SK-N-SH treated with all-trans-retinoic acid at 6 μM for 48 hours (cell line): ENCODE data around the gene CDK14.

Source experiments
- ATAC-seq: fragments of 200-7000 bp; cut with Tn5 transposase; 3 replicates; pipeline ENCODE4 v1.9.1; 2020; ENCODE audit warnings: mild to moderate bottlenecking, moderate library complexity
- ARNTL ChIP-seq: fragments of 450-650 bp; formaldehyde crosslinking; IDR thresholded peaks from 2 replicates; pipeline ENCODE4 v1.5.0; 2020; ENCODE audit warnings: low read depth, mild to moderate bottlenecking, moderate library complexity, borderline replicate concordance
- BACH2 ChIP-seq: fragments of 250-450 bp; sonication (Bioruptor Pico); IDR thresholded peaks from 2 replicates; pipeline ENCODE4 v1.9.0; 2021; ENCODE audit warnings: mild to moderate bottlenecking, borderline replicate concordance
- ESRRG ChIP-seq: fragments of 250-450 bp; sonication (Bioruptor Pico); IDR thresholded peaks from 2 replicates; pipeline ENCODE4 v1.6.1; 2021; ENCODE audit warnings: mild to moderate bottlenecking
- GLIS3 ChIP-seq: fragments of 250-450 bp; sonication (Bioruptor Pico); IDR thresholded peaks from 2 replicates; pipeline ENCODE4 v1.5.0; 2020; ENCODE audit warnings: mild to moderate bottlenecking, moderate library complexity
- ISL1 ChIP-seq: fragments of 250-450 bp; sonication (Bioruptor Pico); IDR thresholded peaks from 2 replicates; pipeline ENCODE4 v2.1.2; 2022; ENCODE audit warnings: mild to moderate bottlenecking, moderate library complexity
- OSR1 ChIP-seq: fragments of 250-450 bp; sonication (Bioruptor Pico); IDR thresholded peaks from 2 replicates; pipeline ENCODE4 v1.8.0; 2022; ENCODE audit warnings: moderate library complexity, mild to moderate bottlenecking, inconsistent platforms
- RARB ChIP-seq: fragments of 250-450 bp; sonication (Bioruptor Pico); IDR thresholded peaks from 2 replicates; pipeline ENCODE4 v1.8.0; 2021; ENCODE audit warnings: mild to moderate bottlenecking, moderate library complexity
- TCF4 ChIP-seq: fragments of 250-450 bp; sonication (Bioruptor Pico); IDR thresholded peaks from 2 replicates; pipeline ENCODE4 v1.8.0; 2021; ENCODE audit warnings: mild to moderate bottlenecking, moderate library complexity, borderline replicate concordance
- ZFP3 ChIP-seq: fragments of 250-450 bp; sonication (Bioruptor Pico); IDR thresholded peaks from 2 replicates; pipeline ENCODE4 v1.5.0; 2020; ENCODE audit warnings: mild to moderate bottlenecking, moderate library complexity
- ZFP30 ChIP-seq: fragments of 450-650 bp; formaldehyde crosslinking; IDR thresholded peaks from 2 replicates; pipeline ENCODE4 v1.5.0; 2022; ENCODE audit warnings: mild to moderate bottlenecking, moderate library complexity
- ZNF70 ChIP-seq: fragments of 450-650 bp; formaldehyde crosslinking; IDR thresholded peaks from 2 replicates; pipeline ENCODE4 v1.5.0; 2020; ENCODE audit warnings: mild to moderate bottlenecking, moderate library complexity
- TF ChIP-seq, protein P1 (sequence below): fragments of 250-450 bp; sonication (Bioruptor Pico); IDR thresholded peaks from 2 replicates; pipeline ENCODE4 v1.5.0; 2020; ENCODE audit warnings: mild to moderate bottlenecking, moderate library complexity
- TF ChIP-seq, protein P2 (sequence below): fragments of 250-450 bp; sonication (Bioruptor Pico); IDR thresholded peaks from 2 replicates; pipeline ENCODE4 v1.5.1; 2021; ENCODE audit warnings: mild to moderate bottlenecking, moderate library complexity
- TF ChIP-seq, protein P3 (sequence below): fragments of 250-450 bp; sonication (Bioruptor Pico); IDR thresholded peaks from 2 replicates; pipeline ENCODE4 v1.5.1; 2020; ENCODE audit warnings: low read depth, mild to moderate bottlenecking, moderate library complexity
- TF ChIP-seq, protein P4 (sequence below): fragments of 250-450 bp; sonication (Bioruptor Pico); IDR thresholded peaks from 2 replicates; pipeline ENCODE4 v1.8.0; 2020; ENCODE audit warnings: mild to moderate bottlenecking, moderate library complexity, borderline replicate concordance

CDK14 gene

DNA sequence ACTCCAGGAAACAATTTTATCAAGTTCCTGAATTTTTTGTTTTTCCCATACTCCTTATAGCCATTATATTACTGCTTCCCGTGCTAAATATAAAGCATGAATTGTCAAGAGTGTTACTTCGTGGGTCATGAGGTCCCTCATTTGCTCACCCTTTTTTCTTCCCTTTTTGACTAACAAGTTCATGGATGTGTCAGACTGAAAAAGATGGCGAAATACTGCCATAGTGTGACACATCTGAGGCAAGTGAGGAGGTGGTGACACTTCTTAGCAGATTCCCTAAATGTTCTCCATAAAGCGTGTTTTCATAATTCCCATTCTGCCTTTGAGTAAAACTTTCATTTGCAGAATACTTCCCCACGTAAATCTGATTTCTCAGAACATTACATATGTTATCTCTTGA is 398.5 kb downstream of the CDK14 start:
- ATAC-seq = no peak

DNA sequence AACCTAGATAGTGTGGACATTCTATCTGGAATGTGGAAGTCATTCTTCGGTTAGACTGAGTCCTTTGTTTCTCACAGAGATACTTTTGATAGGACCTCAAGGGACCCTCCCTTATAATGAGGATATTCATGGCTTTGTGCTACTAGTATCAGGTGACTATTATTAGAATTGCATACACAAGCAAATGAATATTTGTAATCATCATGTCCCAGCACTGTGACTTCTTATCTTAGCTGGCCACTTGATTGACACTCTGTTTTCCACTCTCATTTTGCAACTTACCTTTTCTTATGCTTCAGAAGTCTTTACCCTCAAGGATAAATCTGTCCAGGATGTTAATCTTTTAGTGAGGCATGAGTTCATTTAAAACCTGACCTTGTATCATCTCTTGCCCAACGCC is 399.9 kb downstream of the CDK14 start:
- ATAC-seq = no peak
- no peak for TF ChIP-seq TCF4 (CRISPR knock-in tag)
- no peak for TF ChIP-seq ZNF70 (CRISPR knock-in tag)
- TF ChIP-seq, protein P1, sequence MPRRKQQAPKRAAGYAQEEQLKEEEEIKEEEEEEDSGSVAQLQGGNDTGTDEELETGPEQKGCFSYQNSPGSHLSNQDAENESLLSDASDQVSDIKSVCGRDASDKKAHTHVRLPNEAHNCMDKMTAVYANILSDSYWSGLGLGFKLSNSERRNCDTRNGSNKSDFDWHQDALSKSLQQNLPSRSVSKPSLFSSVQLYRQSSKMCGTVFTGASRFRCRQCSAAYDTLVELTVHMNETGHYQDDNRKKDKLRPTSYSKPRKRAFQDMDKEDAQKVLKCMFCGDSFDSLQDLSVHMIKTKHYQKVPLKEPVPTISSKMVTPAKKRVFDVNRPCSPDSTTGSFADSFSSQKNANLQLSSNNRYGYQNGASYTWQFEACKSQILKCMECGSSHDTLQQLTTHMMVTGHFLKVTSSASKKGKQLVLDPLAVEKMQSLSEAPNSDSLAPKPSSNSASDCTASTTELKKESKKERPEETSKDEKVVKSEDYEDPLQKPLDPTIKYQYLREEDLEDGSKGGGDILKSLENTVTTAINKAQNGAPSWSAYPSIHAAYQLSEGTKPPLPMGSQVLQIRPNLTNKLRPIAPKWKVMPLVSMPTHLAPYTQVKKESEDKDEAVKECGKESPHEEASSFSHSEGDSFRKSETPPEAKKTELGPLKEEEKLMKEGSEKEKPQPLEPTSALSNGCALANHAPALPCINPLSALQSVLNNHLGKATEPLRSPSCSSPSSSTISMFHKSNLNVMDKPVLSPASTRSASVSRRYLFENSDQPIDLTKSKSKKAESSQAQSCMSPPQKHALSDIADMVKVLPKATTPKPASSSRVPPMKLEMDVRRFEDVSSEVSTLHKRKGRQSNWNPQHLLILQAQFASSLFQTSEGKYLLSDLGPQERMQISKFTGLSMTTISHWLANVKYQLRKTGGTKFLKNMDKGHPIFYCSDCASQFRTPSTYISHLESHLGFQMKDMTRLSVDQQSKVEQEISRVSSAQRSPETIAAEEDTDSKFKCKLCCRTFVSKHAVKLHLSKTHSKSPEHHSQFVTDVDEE (CRISPR knock-in tag) = no peak
- TF ChIP-seq, protein P2, sequence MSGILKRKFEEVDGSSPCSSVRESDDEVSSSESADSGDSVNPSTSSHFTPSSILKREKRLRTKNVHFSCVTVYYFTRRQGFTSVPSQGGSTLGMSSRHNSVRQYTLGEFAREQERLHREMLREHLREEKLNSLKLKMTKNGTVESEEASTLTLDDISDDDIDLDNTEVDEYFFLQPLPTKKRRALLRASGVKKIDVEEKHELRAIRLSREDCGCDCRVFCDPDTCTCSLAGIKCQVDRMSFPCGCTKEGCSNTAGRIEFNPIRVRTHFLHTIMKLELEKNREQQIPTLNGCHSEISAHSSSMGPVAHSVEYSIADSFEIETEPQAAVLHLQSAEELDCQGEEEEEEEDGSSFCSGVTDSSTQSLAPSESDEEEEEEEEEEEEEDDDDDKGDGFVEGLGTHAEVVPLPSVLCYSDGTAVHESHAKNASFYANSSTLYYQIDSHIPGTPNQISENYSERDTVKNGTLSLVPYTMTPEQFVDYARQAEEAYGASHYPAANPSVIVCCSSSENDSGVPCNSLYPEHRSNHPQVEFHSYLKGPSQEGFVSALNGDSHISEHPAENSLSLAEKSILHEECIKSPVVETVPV (CRISPR knock-in tag) = no peak
- no peak for TF ChIP-seq ISL1
- no peak for TF ChIP-seq OSR1 (CRISPR knock-in tag)

More for the DNA sequence above, 398.5 kb downstream of the CDK14 start:
- TF ChIP-seq ZFP30 (CRISPR knock-in tag) (no peak), GLIS3 (CRISPR knock-in tag) (no peak), ARNTL (no peak), RARB (CRISPR knock-in tag) (no peak), ZNF70 (CRISPR knock-in tag) (no peak), BACH2 (CRISPR knock-in tag) (no peak), OSR1 (CRISPR knock-in tag) (no peak)
- TF ChIP-seq, protein P3, sequence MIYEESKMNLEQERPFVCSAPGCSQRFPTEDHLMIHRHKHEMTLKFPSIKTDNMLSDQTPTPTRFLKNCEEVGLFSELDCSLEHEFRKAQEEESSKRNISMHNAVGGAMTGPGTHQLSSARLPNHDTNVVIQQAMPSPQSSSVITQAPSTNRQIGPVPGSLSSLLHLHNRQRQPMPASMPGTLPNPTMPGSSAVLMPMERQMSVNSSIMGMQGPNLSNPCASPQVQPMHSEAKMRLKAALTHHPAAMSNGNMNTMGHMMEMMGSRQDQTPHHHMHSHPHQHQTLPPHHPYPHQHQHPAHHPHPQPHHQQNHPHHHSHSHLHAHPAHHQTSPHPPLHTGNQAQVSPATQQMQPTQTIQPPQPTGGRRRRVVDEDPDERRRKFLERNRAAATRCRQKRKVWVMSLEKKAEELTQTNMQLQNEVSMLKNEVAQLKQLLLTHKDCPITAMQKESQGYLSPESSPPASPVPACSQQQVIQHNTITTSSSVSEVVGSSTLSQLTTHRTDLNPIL (CRISPR knock-in tag) = no peak

DNA sequence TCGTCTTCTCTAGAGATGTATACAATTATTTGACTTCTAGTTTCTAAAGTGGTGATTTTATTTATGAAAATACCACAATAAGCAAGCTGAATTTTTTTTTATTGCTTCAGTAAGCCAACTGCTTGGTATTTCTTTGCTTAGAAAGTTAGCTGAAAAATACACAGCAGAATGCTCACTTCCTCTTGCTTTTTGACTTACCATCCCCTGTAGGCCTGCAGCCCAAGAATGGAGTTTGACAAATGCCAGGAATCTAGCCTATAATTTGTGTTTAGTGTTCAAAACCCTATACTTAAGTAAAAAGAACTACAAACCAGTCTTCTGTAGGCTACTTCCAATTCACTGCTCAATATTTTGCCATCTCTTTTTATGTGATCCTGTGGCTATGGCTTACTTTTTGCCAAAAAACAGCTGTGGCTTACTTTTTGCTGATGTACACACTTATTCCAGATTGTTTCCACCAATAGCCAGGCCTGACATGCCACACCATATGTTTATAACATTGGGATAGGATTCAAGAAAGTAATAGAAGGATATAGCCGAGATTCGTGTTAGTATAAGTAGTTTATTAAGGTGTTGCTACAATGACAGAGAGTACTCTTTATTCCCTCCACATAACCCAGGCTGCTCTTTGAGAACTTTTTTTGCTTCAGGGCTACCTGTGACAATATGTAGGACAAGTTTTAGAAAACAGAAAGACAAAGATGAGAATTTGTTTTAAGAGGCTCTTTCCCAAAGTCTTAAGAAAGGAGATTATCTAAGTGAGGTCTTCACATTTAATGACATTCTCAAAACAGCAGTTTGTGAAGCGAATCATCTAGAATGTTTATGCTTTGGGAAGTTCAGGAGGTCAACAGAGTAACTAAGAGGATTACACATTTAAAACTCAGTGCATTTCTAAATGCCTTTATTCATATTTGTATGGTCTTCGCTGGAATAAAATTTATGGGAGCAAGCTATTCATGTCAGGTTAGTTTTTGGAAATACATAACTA is 404.2 kb downstream of the CDK14 start:
- TF ChIP-seq, protein P4, sequence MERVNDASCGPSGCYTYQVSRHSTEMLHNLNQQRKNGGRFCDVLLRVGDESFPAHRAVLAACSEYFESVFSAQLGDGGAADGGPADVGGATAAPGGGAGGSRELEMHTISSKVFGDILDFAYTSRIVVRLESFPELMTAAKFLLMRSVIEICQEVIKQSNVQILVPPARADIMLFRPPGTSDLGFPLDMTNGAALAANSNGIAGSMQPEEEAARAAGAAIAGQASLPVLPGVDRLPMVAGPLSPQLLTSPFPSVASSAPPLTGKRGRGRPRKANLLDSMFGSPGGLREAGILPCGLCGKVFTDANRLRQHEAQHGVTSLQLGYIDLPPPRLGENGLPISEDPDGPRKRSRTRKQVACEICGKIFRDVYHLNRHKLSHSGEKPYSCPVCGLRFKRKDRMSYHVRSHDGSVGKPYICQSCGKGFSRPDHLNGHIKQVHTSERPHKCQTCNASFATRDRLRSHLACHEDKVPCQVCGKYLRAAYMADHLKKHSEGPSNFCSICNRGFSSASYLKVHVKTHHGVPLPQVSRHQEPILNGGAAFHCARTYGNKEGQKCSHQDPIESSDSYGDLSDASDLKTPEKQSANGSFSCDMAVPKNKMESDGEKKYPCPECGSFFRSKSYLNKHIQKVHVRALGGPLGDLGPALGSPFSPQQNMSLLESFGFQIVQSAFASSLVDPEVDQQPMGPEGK (CRISPR knock-in tag) = no peak
- peak; percentile 84 for ATAC-seq

DNA sequence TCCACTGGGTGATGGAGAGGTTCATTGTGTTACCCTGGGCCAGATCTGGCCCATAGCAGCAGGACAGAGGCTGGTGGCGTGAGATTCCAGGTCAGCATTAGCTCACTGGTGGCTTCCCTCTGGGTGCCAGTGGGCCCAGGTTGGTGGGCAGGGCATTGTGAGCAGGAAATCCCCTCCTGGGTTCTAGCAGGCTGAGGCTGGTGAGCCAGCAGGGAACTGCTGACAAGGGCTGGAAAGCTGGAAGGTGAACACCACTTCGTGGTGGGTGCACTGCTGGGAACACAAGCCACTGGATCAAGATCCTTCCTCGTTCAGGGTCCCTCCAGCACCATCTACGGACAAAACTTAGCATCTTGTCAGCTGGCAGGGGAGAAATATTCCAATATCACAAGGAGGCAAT is 408.9 kb downstream of the CDK14 start:
- TF ChIP-seq TCF4 (CRISPR knock-in tag) (no peak), ZFP3 (no peak), GLIS3 (CRISPR knock-in tag) (no peak), BACH2 (CRISPR knock-in tag) (no peak), ESRRG (CRISPR knock-in tag) (no peak)
- TF ChIP-seq, protein P4 (CRISPR knock-in tag) = no peak
- no peak; the same call in 2 of the 3 replicates for ATAC-seq
